ENCODE results near the gene KRT20.
"Not testable (repeated sequence)": the region's sequence is repeated elsewhere in the genome, so short reads cannot be mapped to it uniquely, and the experiment has no call there.

KRT20 gene, protein sequence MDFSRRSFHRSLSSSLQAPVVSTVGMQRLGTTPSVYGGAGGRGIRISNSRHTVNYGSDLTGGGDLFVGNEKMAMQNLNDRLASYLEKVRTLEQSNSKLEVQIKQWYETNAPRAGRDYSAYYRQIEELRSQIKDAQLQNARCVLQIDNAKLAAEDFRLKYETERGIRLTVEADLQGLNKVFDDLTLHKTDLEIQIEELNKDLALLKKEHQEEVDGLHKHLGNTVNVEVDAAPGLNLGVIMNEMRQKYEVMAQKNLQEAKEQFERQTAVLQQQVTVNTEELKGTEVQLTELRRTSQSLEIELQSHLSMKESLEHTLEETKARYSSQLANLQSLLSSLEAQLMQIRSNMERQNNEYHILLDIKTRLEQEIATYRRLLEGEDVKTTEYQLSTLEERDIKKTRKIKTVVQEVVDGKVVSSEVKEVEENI

DNA sequence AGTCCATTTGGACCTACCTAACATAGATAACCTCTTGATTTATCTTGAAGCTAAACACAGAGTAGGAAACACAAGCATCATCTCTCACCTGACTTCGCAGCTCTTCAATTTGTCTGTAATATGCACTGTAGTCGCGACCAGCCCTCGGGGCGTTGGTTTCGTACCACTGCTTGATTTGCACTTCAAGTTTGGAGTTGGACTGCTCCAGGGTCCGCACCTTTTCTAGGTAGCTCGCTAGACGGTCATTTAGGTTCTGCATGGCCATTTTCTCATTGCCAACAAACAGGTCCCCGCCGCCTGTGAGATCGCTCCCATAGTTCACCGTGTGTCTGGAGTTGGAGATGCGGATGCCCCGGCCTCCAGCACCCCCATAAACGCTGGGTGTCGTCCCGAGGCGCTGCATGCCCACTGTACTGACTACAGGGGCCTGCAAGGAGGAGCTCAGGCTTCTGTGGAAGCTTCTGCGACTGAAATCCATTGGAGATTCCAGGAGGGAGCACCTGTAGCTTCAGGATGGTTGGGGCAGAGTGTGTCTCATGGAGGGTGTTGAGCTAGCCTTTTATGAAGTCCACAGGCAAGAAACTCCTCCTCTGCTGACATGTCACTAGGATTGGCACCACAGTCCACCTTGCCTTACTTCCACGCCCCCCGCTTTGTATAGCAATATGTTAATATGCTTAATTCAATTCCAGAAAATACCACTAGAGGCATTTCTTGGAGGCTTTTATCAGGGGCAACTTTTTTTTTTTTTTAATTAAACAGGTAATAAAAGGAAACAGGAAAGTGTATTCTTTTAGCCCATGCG is at the start of gene KRT20:
Gene KRT20, minus strand, starts transcription at position 535 of the 805 bp plus-strand sequence. Its CDS starts 57 bp downstream, at position 478.
- DNase-seq = peak; percentile 30

DNA sequence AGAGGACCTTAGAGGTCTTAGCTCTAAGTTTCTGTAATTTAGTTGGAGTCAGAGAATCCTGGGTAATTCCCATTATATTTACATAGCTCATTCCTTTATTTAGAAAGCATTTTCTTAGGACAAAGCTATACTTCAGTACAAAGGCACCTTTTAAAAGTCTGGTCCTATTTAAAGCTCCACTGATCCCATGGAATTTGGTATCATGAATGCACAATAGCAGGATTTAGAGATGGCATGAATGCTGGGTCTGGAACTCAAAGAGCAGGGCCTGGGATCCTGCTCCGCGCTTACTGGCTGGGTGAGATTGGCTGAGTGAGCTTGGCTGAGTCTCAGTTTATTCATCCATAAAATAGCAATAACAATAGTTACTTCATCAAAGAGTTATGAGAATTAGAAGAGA is 47.6 kb upstream of the KRT20 start:
- no peak for DNase-seq

DNA sequence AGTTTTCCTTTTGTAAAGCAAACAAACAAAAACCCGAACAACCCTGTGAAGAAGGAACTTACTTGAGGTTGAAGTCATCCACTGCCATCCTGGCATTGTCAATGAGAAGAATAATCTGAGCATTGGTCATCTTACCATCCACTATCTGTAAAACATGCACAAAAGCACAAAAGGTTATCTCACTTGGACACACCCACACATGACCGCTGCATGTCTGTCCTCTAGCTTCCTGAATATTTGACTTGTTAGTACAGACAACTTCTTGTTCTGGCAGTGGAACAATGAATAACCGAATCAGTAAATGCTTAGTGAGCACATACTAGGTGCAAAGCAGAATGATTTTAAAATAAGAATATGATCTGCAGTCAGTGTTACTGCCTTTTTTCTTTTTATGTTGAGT is 46.3 kb upstream of the KRT20 start:
- DNase-seq = no peak

DNA sequence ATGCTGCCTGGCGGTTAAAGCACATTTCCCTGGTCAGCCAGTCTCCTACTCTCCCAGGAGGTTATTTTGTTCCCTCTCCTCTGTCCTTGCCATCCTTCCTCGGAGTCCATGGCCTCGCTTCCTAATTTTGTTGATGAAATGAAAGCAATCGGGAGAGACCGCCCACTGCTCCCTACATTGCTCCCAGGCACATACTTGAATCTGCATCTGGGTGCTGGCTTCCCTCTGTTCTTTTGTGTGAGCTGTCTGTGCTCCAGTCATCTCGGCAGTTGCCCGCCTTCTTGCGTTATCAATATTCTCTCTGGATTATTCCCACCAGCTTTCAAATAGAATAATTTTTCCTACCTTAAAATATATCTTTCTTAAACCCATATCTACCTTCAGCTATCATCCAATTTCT is 41.3 kb upstream of the KRT20 start:
- DNase-seq = no peak

DNA sequence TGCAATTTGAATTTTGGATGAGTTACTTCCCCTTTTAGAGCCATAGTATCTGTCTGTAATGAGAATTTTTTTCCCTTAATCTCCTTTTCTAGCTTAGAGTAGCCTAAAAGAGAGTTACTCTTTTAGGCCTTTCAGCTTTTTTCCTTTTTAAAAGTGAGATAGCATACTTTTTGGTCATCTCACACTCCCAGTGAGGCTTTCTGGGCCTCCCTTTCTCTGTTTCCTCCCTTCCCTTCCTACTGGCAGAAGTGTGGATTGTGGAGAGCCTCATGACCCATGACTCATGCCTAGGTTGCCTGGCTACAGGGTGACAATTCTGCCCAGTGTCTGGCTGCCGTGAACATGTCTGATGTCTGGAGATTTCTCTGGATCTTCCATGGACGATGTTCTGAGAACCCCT is 37.2 kb upstream of the KRT20 start:
- peak; percentile 90 for DNase-seq

DNA sequence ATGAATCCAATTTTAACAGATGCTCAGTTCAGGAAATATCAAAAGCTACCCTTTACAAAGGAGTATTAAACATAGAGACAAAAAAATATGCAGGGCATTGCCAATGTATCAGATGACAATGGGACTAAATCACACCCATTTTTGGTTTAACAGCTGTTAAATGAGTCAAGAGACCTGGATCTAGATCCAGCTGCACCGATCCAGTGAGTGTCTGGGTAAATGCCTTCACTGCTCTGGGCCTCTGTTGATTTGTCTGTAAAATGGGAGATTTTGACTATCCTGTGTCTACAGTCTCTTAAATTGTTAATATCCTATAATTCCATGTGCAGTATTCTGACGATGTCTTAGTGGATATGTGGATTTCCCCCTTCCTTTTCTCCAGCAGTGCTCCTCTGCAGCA is 36.0 kb upstream of the KRT20 start:
- no peak for DNase-seq

DNA sequence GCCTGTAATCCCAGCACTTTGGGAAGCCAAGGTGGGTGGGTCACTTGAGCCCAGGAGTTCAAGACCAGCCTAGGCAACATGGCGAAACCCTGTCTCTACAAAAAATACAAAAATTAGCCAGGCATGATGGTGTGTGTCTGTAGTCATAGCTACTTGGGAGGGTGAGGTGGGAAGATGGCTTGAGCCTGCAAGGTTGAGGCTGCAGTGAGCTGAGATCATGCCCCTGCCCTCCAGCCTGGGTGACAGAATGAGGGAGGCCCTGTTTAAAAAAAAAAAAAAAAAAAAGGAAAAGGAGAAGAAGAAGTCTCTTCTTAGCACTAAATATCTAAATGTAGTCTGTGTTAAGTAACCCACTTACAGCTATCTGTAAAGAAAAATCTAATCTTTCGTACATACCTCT is 32.1 kb upstream of the KRT20 start:
- DNase-seq = not testable (repeated sequence)

DNA sequence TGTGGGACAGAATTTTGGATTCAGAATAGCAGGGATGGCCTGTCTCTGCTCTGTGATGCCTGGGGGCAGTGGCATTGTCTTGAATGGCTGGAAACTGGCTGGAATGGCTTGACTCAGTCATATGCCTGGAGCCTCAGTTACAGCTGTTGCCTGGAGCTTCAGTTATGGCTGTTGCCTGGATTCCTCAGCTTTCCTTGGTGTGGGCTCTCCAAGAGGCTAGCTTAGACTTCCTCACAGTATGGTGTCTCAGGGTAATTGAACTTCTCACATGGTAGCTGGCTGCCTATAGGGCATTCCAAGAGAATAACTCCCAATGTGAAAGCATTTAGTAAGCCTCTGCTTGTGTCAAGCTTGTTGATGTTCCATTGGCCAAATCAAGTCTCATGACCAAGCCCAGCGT is 31.3 kb upstream of the KRT20 start:
- no peak for DNase-seq

DNA sequence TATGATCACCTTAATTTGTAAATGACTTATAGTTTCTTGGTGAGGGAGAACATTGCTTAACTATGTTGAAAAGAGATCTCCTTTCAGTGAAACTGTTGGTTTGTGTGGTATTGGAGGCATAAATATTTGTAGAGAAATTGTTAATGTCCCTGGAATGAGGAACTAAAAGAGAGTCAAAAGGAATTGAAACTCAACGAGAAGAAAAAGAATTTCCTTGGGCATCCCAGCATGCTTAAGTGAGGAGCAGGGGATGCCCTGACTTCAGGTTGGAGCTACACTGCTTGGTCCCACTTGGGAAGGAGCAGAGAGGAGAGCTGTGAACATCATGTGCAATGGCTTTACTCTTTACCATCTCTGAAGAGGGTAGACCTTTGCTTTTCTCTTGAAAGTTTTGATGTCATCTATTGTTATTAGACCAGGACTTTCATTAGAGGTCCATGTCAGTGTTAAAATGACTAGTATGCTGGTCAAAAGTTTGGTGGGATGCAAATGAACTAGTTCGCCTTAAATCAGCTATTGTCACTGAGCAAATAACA is 30.7 kb upstream of the KRT20 start:
- no peak for DNase-seq

DNA sequence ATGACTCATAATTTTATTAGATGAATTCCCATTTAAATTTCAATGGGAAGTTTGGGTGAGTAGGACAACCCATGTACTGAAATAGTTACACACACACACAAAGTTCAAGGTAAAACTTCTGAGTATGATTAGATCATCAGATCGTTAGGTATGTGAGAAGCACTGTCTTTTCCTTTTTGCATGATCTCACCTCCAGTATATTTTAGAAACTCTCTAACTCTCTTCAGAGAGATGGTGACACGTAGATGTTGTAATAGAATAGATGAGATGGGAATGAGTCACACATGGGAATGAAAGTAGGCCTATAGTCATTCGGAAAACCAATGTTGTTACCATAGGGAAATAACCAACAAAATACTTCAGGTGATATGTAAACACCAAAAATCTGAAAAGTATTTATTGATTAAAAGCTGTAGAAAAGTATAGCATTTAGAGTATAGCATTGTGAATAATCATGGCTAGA is 30.2 kb upstream of the KRT20 start:
- peak; percentile 70 for DNase-seq

DNA sequence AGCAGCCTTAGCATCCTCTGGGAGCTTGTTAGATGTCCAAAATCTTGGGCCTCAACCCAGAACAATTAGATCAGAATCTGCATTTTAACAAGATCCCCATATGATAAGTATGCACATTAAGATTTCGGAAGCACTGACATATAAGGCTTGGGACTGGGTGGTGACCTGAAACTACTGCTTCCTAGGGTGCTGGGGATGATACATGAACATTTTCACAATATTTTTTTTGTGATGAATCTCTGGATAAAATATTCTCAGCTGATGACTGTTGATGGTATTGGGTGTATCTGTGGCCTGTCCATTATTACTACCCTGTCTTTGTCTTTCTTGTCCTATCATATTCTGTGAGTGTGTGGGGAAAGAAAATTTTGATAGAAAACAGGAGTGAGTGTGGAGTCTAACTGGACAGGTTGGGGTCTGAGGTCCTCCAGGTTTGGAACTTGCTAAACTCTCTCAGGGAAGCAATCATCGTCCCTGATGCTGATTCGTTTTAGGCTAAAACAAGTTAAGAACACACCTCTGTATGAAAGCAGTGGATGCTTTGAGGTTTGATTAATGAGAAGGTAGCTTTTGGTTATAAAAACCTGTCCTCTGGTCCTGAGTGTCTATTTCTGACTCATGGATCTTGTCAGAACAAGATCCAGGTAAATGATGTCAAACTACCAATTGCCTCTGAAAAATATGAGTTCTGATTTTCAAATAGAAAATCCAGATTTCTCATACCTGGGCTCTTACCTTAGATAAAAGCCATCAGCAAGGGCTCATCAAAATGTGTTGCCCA is 29.2 kb upstream of the KRT20 start:
- DNase-seq = no peak

DNA sequence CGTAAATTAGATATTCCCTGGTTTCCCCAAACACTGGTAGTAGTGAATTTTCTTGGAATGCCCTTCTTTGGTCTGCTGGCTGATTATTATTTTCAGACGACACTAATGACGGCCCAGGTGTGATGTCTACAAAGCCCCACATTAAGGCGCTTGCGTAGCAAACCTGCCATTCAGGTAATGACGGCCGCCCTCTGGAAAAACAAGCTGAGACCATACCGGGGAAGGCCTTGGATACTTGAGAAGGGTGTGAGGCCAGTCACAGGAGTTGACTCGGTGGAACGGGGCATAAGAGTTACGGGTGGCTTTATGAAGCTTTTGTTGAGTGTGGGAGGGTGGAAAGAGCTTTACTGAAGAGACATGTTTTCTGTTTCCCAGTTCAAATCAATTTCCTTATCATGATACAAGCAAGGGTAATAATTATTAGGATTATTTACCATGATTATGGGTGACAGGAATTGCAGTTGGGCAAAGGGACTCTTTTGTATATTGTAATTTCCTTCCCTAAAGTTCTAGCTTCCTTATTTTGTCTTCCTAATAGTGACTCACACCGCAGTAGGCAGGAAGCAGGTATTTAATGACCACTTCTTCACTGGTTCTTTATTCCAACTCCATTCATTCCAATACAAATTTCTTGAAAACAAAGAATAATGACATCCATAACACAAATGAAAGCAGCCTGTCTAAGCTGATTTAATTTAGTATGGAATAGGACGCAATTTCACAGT is 27.6 kb upstream of the KRT20 start:
- DNase-seq = no peak

DNA sequence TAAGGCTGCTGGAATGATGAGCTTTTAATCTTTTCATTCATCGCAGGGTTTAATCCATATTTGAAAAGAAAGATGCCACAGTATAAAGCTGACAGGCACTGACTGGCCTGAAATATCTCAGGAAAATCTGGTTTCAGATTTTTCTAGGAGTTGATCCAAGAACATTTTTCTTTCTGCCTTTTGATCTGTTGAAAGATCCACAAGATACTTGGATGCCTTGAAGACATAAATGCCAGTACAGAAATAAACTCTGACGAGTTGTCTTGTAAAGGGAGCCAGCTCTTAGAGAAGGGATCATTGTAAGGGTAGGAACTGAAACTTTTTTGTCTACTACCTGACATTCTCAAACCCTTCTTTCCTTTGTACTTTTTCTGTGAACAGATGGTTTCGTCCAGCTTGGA is 25.4 kb upstream of the KRT20 start:
- DNase-seq = no peak

DNA sequence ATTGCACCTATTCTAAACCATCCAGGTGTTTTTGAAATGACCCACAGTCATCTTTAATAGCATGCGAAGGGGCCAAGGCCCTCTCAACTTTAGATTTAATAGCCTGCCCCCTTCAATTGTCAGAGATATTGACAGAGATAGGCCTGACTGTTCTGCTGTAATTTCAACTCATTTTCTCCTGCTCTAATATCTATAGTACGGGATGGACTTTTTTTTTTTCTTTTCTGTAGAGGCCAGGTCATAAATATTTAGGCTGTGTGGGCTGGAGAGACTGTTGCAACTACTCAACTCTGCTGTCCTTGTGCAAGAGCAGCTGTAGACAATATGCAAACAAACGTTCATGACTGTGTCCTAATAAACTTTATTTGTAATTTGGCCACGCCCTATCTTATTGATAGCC is 24.7 kb upstream of the KRT20 start:
- peak; percentile 36 for DNase-seq

DNA sequence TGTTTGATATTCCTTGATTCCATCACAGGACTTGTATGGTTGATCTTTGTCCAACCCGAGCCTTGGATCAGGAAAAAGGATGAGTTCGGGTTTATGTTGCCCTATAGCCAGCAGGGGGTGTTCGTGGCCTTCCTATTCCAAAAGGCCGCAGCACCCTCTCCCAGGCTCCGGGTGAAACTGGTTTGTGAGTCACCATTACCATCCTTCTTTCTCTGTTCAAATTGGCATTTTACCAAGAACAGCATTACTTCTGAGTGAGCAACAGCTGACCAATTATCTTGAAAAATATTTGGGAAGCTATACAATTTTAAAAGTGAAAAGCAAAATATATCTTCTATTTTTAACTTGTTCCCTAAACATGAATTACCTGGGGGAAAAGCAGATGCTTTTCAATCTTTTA is 24.3 kb upstream of the KRT20 start:
- DNase-seq = peak; percentile 95

DNA sequence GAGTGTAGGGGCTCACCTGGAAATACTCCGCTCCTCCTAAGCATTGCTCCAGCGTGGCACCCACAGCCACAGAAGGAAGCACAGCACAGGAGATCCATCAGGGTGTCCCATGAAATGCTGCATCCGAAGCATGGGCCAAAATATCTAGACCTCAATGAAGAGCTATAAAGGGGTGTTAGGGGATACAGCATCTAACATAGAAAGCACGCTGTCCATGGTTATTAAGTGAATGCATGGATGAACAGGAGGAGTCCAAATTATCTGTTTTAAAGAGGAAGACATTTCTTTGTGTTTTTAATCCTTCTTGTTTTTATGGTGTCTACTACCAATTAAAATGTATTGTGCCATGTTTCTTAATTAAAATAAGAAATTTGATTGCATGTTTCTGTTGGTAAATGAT is 21.6 kb upstream of the KRT20 start:
- no peak for DNase-seq

DNA sequence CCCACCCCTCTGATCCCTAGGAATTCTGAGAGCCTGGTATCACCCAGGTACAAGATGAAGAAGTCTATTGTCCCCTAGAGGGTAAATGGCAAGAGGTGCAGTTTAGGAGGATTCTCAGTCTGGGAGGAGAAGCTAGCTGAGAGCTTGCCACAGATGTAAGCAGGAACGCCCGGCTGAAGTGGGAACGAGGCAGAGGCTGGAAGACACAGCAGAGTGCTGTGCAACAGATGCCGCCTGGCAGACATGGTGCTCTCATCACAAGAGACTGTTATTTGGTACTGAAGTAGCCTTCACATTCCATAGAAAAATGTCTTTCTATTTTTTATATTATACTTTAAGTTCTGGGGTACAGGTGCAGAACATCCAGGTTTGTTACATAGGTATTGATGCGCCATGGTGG is 20.3 kb upstream of the KRT20 start:
- no peak for DNase-seq

DNA sequence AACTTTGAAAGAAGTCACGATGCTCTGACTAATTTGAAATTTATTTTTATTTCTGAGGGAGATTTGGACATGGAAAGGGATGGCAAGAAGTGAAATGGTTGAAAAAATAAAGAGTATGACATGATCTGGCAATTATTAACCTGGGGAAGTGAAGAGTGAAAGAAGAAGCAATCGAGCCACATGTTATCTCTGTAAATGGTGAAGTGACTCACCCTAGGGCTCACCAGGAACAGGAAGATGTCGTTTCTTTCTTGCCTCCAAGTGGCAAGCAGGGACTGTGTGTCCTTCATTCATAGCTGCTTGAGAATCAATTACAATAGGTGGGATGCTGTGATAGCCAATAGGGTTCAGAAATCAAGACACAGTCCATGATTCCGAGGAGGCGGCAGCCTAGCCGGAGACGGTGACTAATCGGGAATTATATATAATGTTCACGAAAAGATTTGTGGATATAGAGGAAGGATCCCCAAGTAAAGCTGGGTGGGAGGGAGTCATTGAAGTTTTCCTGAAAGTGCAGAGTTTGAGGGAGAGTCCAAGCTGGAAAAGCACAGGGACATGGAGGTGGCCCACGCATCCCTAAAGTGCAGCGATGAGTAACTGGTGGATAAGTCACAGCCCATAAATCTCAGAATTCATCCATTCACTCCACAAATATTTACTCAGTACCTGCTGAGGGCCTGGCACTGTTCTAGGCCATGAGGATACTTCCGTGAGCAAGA is 18.2 kb upstream of the KRT20 start:
- peak; percentile 93 for DNase-seq

DNA sequence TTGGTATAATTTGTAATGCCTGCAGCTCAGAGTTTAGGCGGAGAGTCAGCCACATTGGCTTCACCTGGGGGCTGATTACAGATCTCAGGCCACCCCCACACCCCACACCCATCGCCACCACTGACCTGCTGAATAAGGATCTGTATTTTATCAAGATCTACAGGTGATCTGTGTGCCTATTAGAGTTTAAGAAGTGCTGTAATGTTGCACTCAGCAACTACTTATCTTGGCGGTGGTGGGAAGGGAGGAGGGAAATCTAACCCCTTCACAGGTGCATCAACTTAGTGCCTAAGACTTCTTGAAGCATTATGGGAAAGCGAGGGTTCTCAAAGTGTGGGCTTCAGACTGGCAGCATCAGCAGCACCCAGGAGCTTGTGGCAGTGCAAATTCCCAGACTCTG is 17.5 kb upstream of the KRT20 start:
- peak; percentile 44 for DNase-seq

DNA sequence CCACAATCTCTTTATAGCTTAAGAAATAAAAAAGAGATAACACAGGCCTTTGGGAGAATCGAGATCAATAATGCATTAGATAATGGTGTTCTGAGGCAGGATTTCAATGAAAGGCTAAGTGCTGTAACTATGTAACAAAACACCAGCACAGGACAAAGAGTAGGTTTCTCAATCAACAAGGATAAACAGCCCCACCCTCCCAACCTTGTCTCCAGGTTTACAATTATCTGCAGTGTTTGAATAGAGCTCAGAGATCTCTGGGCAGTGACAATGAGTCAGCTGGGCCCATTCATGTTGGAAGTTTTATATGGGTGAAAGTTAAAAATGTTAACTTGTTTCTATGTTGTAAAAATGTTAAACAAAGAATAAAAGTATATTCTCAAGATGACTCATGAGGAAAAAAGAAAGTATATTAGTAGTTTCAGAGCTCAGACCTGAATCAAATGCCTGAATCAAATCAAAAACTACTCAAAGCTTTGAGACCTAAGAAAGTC is 17.0 kb upstream of the KRT20 start:
- DNase-seq = peak; percentile 93

DNA sequence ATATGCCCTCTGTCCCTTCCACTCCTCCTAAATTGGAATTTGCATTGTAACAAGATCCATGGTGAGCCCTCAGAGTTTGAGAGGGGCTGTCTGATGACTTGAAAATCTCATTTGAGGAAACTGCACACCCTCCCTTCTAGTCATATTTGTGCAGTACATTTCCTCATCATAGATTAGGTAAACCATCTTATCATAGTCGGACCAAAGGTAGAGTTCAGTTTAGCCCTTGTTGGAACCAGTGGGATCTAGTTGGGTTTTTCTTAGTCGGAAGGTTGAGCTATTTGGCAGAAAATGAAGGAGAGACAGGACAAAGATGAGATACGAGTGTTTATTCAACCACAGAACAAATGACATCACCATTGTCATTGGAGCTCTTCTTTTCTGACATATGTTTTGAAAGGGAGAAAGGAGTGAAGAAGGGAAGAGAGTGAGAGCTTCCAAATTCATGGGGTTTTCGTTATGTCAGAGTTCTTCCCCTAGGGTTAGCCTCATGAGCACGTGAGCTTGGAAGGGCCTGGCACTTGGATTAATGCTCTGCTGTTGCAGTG is 15.8 kb upstream of the KRT20 start:
- DNase-seq = peak; percentile 75

All from DMS53 (cell line).